Suprapubic skin (tissue), 4 donors: ENCODE results near the gene SLC49A3.

ENCODE experiments used
- CTCF ChIP-seq, 2 donors: fragments of 200-600 bp in 1 of 2; fragments of 450-650 bp in 1 of 2; sonication (generic) in 1 of 2; IDR thresholded peaks; one replicate each; pipeline ENCODE4 v1.5.1; 2016 to 2019; ENCODE audit warnings: antibody characterized with exemption in 2 of 2, mild to moderate bottlenecking in 1 of 2, moderate library complexity in 1 of 2
- EP300 ChIP-seq: sonication (generic); formaldehyde crosslinking; IDR thresholded peaks from one replicate; pipeline ENCODE4 v1.6.1; 2017; ENCODE audit warnings: antibody characterized with exemption
- POLR2AphosphoS5 ChIP-seq, 3 donors: sonication (generic); formaldehyde crosslinking; IDR thresholded peaks; one replicate each; pipeline ENCODE4 v1.6.1; 2017; ENCODE audit warnings: antibody characterized with exemption in 3 of 3

- no peak for TF ChIP-seq POLR2AphosphoS5 (IDR thresholded peaks at IDR 0.05)
- no peak for TF ChIP-seq CTCF (IDR thresholded peaks at IDR 0.05)
- no peak for TF ChIP-seq EP300
Measured at GRCh38 chr4:656436-657337, 32.3 kb downstream of the SLC49A3 start.
